HEK293 (cell line): ENCODE results near the gene GAS1.

ENCODE experiments used
- CTCF ChIA-PET: fragments of 350-600 bp; formaldehyde crosslinking; extraction: SDS; loops from one replicate; lab custom pipeline; 2021; ENCODE audit warnings: antibody characterized with exemption; lab: Yijun Ruan, JAX
- POLR2A ChIA-PET: fragments of 300-600 bp; formaldehyde crosslinking; extraction: SDS; loops from one replicate; lab custom pipeline; 2020; ENCODE audit warnings: antibody characterized with exemption, inconsistent platforms; lab: Yijun Ruan, JAX
- H3K27ac ChIP-seq: fragments of 200-500 bp; sonication (Bioruptor generic); 2 replicates; pipeline ENCODE4 v1.5.1; 2014; ENCODE audit warnings: low read depth, low read length, control low read depth, inconsistent platforms; ENCODE audit errors: extremely low read depth
- H3K36me3 ChIP-seq, 2 experiments: fragments of 200-500 bp in 1 of 2; sonication (Bioruptor generic) in 1 of 2; 1 replicate in 1 of 2; 2 replicates in 1 of 2; pipeline ENCODE4 v1.5.1; 2014 to 2017; ENCODE audit warnings: inconsistent platforms in 2 of 2, low read length in 2 of 2; ENCODE audit not compliant: control insufficient read depth in 2 of 2, insufficient read depth in 1 of 2
- H3K4me1 ChIP-seq: fragments of 200-500 bp; sonication (Bioruptor generic); 2 replicates; pipeline ENCODE4 v1.5.1; 2014; ENCODE audit warnings: mild to moderate bottlenecking, low read length, inconsistent platforms; ENCODE audit not compliant: control insufficient read depth, insufficient read depth
- H3K4me3 ChIP-seq: 2 replicates; pipeline ENCODE4 v1.5.1; 2011; ENCODE audit warnings: low read depth, mild to moderate bottlenecking, control low read depth, low read length, moderate library complexity
- H3K9me3 ChIP-seq: fragments of 200-500 bp; sonication (Bioruptor generic); 2 replicates; pipeline ENCODE4 v1.5.1; 2014; ENCODE audit warnings: low read depth, low read length, inconsistent platforms; ENCODE audit not compliant: control insufficient read depth, insufficient read depth
- BCL11A ChIP-seq: fragments of 450-650 bp; formaldehyde crosslinking; IDR thresholded peaks from 2 replicates; pipeline ENCODE4 v1.5.1; 2016; ENCODE audit warnings: low read depth, missing biosample characterization, missing genetic modification characterization
- CTCF ChIP-seq: fragments of 450-650 bp; formaldehyde crosslinking; IDR thresholded peaks from 2 replicates; pipeline ENCODE4 v1.5.1; 2016; ENCODE audit warnings: missing biosample characterization, missing genetic modification characterization
- KLF9 ChIP-seq: fragments of 450-650 bp; formaldehyde crosslinking; IDR thresholded peaks from 2 replicates; pipeline ENCODE4 v1.5.1; 2016; ENCODE audit warnings: missing biosample characterization, missing genetic modification characterization, low read depth
- PRDM2 ChIP-seq: fragments of 450-650 bp; formaldehyde crosslinking; IDR thresholded peaks from 2 replicates; pipeline ENCODE4 v1.5.1; 2016; ENCODE audit warnings: missing biosample characterization, missing genetic modification characterization, borderline replicate concordance
- TRIM28 ChIP-seq: IDR thresholded peaks from 2 replicates; pipeline ENCODE4 v1.6.1; 2011; ENCODE audit warnings: low read length, control low read depth, borderline replicate concordance
- YY1 ChIP-seq: fragments of 450-650 bp; formaldehyde crosslinking; IDR thresholded peaks from 2 replicates; pipeline ENCODE4 v1.5.1; 2018; ENCODE audit warnings: missing biosample characterization, missing genetic modification characterization
- ZBTB10 ChIP-seq: fragments of 450-650 bp; formaldehyde crosslinking; IDR thresholded peaks from 2 replicates; pipeline ENCODE4 v1.5.1; 2016; ENCODE audit warnings: missing biosample characterization, missing genetic modification characterization
- ZBTB48 ChIP-seq: fragments of 450-650 bp; formaldehyde crosslinking; IDR thresholded peaks from 2 replicates; pipeline ENCODE4 v1.5.1; 2016; ENCODE audit warnings: missing biosample characterization, missing genetic modification characterization
- ZNF121 ChIP-seq: fragments of 450-650 bp; formaldehyde crosslinking; IDR thresholded peaks from 2 replicates; pipeline ENCODE4 v1.5.1; 2016; ENCODE audit warnings: missing biosample characterization, missing genetic modification characterization
- ZNF248 ChIP-seq: fragments of 450-650 bp; formaldehyde crosslinking; IDR thresholded peaks from 2 replicates; pipeline ENCODE4 v1.5.1; 2017; ENCODE audit warnings: missing biosample characterization, missing genetic modification characterization
- ZNF354C ChIP-seq: fragments of 450-650 bp; formaldehyde crosslinking; IDR thresholded peaks from 2 replicates; pipeline ENCODE4 v1.5.1; 2016; ENCODE audit warnings: missing biosample characterization, missing genetic modification characterization, low read depth, borderline replicate concordance
- ZNF404 ChIP-seq: fragments of 450-650 bp; formaldehyde crosslinking; IDR thresholded peaks from 2 replicates; pipeline ENCODE4 v1.5.1; 2017; ENCODE audit warnings: missing biosample characterization, missing genetic modification characterization
- ZNF555 ChIP-seq: fragments of 450-650 bp; formaldehyde crosslinking; conservative IDR thresholded peaks from 2 replicates; pipeline ENCODE4 v1.5.1; 2017; ENCODE audit warnings: missing biosample characterization, mild to moderate bottlenecking, missing genetic modification characterization, inconsistent platforms
- ZNF596 ChIP-seq: fragments of 450-650 bp; IDR thresholded peaks from 2 replicates; pipeline ENCODE4 v1.5.0; 2018; ENCODE audit warnings: missing biosample characterization, mild to moderate bottlenecking, missing genetic modification characterization, moderate library complexity
- ZNF600 ChIP-seq: fragments of 450-650 bp; formaldehyde crosslinking; IDR thresholded peaks from 2 replicates; pipeline ENCODE4 v1.5.1; 2016; ENCODE audit warnings: missing biosample characterization, missing genetic modification characterization
- ZNF621 ChIP-seq: fragments of 450-650 bp; formaldehyde crosslinking; IDR thresholded peaks from 2 replicates; pipeline ENCODE4 v1.5.1; 2017; ENCODE audit warnings: missing biosample characterization, missing genetic modification characterization
- ZNF626 ChIP-seq: fragments of 450-650 bp; sonication (Bioruptor Pico); formaldehyde crosslinking; IDR thresholded peaks from 2 replicates; pipeline ENCODE4 v1.5.1; 2018; ENCODE audit warnings: missing biosample characterization, missing genetic modification characterization, inconsistent platforms
- ZNF658 ChIP-seq: fragments of 450-650 bp; formaldehyde crosslinking; IDR thresholded peaks from 2 replicates; pipeline ENCODE4; 2016; ENCODE audit warnings: missing biosample characterization, missing genetic modification characterization

GAS1 gene

GRCh38 chr9:86909388-86909787, 37.9 kb downstream of the GAS1 start (continued):
- TF ChIP-seq PRDM2: no peak
- no peak for TF ChIP-seq ZBTB10 (tag by site-specific recombination)
- TF ChIP-seq BCL11A: no peak
- no peak for TF ChIP-seq KLF9 (tag by site-specific recombination)

GRCh38 chr9:86908261-86908660, 39.0 kb downstream of the GAS1 start:
- H3K4me3 ChIP-seq: no peak overlapping the region
- no peak for TF ChIP-seq ZNF121
- no peak for TF ChIP-seq ZNF404 (tag by site-specific recombination)
- TF ChIP-seq ZNF596 (tag by site-specific recombination): no peak
- no peak for TF ChIP-seq ZNF354C (tag by site-specific recombination)
- no peak for TF ChIP-seq CTCF (tag by site-specific recombination)
- no peak for TF ChIP-seq ZNF248 (tag by site-specific recombination)
- TF ChIP-seq TRIM28: no peak
- no peak for TF ChIP-seq ZNF658 (tag by site-specific recombination)
- TF ChIP-seq YY1 (tag by site-specific recombination): no peak
- no peak for TF ChIP-seq ZNF621 (tag by site-specific recombination)
- TF ChIP-seq ZBTB48: no peak
- TF ChIP-seq ZNF555: no peak
- TF ChIP-seq ZNF600 (tag by site-specific recombination): no peak
- TF ChIP-seq ZNF626: no peak
- POLR2A ChIA-PET: no interaction called here
- H3K4me1 ChIP-seq: no peaks in the 10 kb centered on the region
- CTCF ChIA-PET: interaction anchor here (0.6 to 0.7 kb wide), 2 partner anchors 96 to 110 kb away, joined by 3 read pairs; no protein-coding TSS in a partner anchor
- H3K9me3 ChIP-seq: no peaks in the 10 kb centered on the region
- H3K36me3 ChIP-seq: no peaks in the 10 kb centered on the region
- H3K27ac ChIP-seq: no peak overlapping the region
